HG02943 (cell line): ENCODE measurements around the gene SOD3.
A peak's percentile ranks its signal among the peaks of the same experiment; 100 is the strongest.

ENCODE experiments used
- ATAC-seq: cut with Tn5 transposase; IDR thresholded peaks from one replicate; pipeline ENCODE4 v1.9.1; 2021; ENCODE audit warnings: mild to moderate bottlenecking, low read depth, moderate library complexity; ENCODE audit not compliant: unreplicated experiment

The SOD3 gene

GRCh38 chr4:24794916-24795665, at the start of gene SOD3:
Gene SOD3, plus strand, starts transcription at chr4:24795573. Its CDS starts 3,949 bp downstream, at chr4:24799522.
- ATAC-seq = no peak

- ATAC-seq = no peak
Measured at GRCh38 chr4:24747234-24747975, 48.0 kb upstream of the SOD3 start.

GRCh38 chr4:24748023-24748422, 47.4 kb upstream of the SOD3 start:
- ATAC-seq = no peak

GRCh38 chr4:24748758-24749350, 46.5 kb upstream of the SOD3 start:
- no peak for ATAC-seq

GRCh38 chr4:24750106-24750505, 45.3 kb upstream of the SOD3 start:
- no peak for ATAC-seq

- no peak for ATAC-seq
Measured at GRCh38 chr4:24751926-24752539, 43.3 kb upstream of the SOD3 start.

GRCh38 chr4:24753519-24753918, 41.9 kb upstream of the SOD3 start:
- no peak for ATAC-seq

- ATAC-seq = no peak
Measured at GRCh38 chr4:24754571-24754970, 40.8 kb upstream of the SOD3 start.

- no peak for ATAC-seq
Measured at GRCh38 chr4:24763631-24764297, 31.6 kb upstream of the SOD3 start.

GRCh38 chr4:24764345-24764744, 31.0 kb upstream of the SOD3 start:
- no peak for ATAC-seq

GRCh38 chr4:24765376-24765988, 29.9 kb upstream of the SOD3 start:
- ATAC-seq = no peak

- no peak for ATAC-seq
Measured at GRCh38 chr4:24768006-24768405, 27.4 kb upstream of the SOD3 start.

- peak; percentile 81 for ATAC-seq
Measured at GRCh38 chr4:24768604-24769003, 26.8 kb upstream of the SOD3 start.

- no peak for ATAC-seq
Measured at GRCh38 chr4:24769571-24769970, 25.8 kb upstream of the SOD3 start.

- peak; percentile 48 for ATAC-seq
Measured at GRCh38 chr4:24770032-24770584, 25.3 kb upstream of the SOD3 start.

- ATAC-seq = no peak
Measured at GRCh38 chr4:24770667-24771066, 24.7 kb upstream of the SOD3 start.

GRCh38 chr4:24771241-24771640, 24.1 kb upstream of the SOD3 start:
- ATAC-seq = no peak

- no peak for ATAC-seq
Measured at GRCh38 chr4:24772061-24772705, 23.2 kb upstream of the SOD3 start.

GRCh38 chr4:24772952-24773351, 22.4 kb upstream of the SOD3 start:
- no peak for ATAC-seq
